Bronchial epithelial cell (primary cell): ENCODE results near the gene ALDH1L2. TPM values are rescaled to one million over a fixed set of nuclear protein-coding genes. Genes with fewer than 3 reads are reported as not detected.
"Not testable (repeated sequence)": the region's sequence is repeated elsewhere in the genome, so short reads cannot be mapped to it uniquely, and the experiment has no call there.

Experiments
- DNase-seq: peaks from one replicate; pipeline ENCODE4 v3.0.0-alpha.2; 2010; ENCODE audit warnings: low read depth
- FAIRE-seq: peaks from 2 replicates; lab custom pipeline; 2011; peaks lifted over from hg19 to GRCh38; lab: Jason Lieb, UNC
- H3K27me3 ChIP-seq: 2 replicates; pipeline ENCODE4 v1.5.1; 2011; ENCODE audit warnings: low read length; ENCODE audit not compliant: control insufficient read depth, insufficient read depth
- H3K36me3 ChIP-seq: 2 replicates; pipeline ENCODE4 v1.5.1; 2011; ENCODE audit warnings: low read length; ENCODE audit not compliant: control insufficient read depth, insufficient read depth
- H3K4me3 ChIP-seq: 2 replicates; pipeline ENCODE4 v1.5.1; 2011; ENCODE audit warnings: mild to moderate bottlenecking, low read depth, low read length, control low read depth
- total RNA-seq: library from RNA; depleted of rRNA; stranded (reverse); fragments of >200 nt; gene quantifications from 2 replicates; pipeline ENCODE4 v1.2.1, GENCODE V29; 2014
- TF ChIP-seq, protein P1 (sequence below): IDR thresholded peaks from 2 replicates; pipeline ENCODE4 v1.5.1; 2011; ENCODE audit warnings: mild to moderate bottlenecking, moderate library complexity, low read length, control low read depth, inconsistent platforms; ENCODE audit not compliant: insufficient read depth, severe bottlenecking

Gene ALDH1L2
- total RNA-seq, 1 donor from 2014 or later, result 34.2 TPM

DNA sequence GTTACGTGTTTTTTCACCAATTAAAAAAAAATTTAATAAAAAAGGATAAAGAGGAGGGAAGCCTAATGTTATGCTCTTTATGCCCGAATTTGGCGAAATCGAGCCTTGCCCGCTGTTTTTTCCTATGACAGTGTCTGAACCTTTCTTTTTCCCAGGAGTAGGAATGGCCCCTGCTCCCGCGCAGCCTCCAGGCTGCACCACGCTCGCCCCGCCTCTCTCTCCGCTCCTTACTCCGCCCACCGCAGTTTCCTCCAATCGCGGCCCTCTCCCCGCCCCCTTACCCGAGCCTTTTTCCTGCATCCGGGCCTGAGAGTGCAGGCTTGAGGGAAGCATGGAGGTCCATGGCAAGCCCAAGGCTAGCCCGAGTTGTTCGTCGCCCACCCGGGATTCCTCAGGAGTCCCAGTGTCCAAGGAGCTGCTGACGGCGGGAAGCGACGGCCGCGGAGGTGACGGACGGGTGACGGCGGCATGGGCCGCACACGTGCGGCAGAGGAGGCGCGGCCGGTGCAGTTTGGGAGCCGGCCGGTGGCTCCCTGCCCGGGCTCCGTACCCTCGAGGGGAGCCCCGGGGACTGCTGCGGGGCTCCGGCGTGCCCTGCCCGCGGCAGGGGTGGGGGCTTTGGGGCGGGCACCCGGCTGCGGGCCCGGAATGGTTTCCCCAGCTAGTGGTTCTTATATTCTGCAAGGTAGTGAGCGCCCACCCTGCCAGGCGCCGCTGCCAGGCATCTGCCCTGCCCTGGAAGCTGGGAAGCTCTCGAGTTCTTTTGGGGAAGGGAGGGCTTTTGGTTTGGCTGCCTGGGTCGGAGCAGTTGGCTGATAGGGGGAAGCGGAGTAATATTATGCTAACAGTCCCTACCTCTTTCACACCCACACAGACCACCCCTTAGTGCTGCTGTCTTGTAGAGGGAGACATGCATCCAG is 98.0 kb downstream of the ALDH1L2 start, which contains the start of gene NOPCHAP1:
Gene NOPCHAP1, plus strand, starts transcription at position 295 of the 920 bp plus-strand sequence. Its CDS starts 37 bp downstream, at position 332.
- Histone ChIP-seq H3K36me3 (peaks cover 2% of the 10 kb centered on the region), H3K4me3 (peak within 1 kb of the TSS; percentile 82), H3K27me3 (no peaks in the 10 kb centered on the region)
- TF ChIP-seq, protein P1, sequence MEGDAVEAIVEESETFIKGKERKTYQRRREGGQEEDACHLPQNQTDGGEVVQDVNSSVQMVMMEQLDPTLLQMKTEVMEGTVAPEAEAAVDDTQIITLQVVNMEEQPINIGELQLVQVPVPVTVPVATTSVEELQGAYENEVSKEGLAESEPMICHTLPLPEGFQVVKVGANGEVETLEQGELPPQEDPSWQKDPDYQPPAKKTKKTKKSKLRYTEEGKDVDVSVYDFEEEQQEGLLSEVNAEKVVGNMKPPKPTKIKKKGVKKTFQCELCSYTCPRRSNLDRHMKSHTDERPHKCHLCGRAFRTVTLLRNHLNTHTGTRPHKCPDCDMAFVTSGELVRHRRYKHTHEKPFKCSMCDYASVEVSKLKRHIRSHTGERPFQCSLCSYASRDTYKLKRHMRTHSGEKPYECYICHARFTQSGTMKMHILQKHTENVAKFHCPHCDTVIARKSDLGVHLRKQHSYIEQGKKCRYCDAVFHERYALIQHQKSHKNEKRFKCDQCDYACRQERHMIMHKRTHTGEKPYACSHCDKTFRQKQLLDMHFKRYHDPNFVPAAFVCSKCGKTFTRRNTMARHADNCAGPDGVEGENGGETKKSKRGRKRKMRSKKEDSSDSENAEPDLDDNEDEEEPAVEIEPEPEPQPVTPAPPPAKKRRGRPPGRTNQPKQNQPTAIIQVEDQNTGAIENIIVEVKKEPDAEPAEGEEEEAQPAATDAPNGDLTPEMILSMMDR, result no peak
- no peak for FAIRE-seq
- DNase-seq, result peak; percentile 73

DNA sequence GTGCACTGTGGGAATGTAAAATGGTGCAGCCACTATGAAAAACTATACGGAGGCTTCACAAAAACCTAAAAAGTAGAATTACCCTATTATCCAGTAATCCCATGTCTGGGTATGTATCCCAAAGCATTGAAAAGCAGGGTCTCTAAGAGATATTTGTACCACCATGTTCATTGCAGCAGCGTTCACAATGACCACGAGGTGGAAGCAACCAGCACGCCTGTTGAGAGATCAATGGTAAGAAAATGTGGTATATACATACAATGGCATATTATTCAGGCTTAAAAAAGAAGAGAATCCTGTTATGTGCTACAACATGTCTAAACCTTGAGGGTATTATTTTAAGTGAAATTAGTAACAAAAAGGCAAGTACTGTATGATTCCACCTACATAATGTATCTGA is 99.1 kb downstream of the ALDH1L2 start:
- Histone ChIP-seq H3K4me3 (no peak overlapping the region), H3K36me3 (no peaks in the 10 kb centered on the region), H3K27me3 (no peaks in the 10 kb centered on the region)
- TF ChIP-seq, protein P1, result no peak
- FAIRE-seq (no peak), DNase-seq (no peak)

- not testable (repeated sequence) for H3K4me3 ChIP-seq, H3K36me3 ChIP-seq, DNase-seq, FAIRE-seq, H3K27me3 ChIP-seq
Observed at GRCh38 chr12:104977688-104978087, 106.6 kb downstream of the ALDH1L2 start.

GRCh38 chr12:104976703-104977102 is 107.6 kb downstream of the ALDH1L2 start:
- DNase-seq (no peak), FAIRE-seq (no peak)
- Histone ChIP-seq H3K36me3 (no peaks in the 10 kb centered on the region), H3K4me3 (no peak overlapping the region), H3K27me3 (no peaks in the 10 kb centered on the region)
- TF ChIP-seq, protein P1, result no peak

DNA sequence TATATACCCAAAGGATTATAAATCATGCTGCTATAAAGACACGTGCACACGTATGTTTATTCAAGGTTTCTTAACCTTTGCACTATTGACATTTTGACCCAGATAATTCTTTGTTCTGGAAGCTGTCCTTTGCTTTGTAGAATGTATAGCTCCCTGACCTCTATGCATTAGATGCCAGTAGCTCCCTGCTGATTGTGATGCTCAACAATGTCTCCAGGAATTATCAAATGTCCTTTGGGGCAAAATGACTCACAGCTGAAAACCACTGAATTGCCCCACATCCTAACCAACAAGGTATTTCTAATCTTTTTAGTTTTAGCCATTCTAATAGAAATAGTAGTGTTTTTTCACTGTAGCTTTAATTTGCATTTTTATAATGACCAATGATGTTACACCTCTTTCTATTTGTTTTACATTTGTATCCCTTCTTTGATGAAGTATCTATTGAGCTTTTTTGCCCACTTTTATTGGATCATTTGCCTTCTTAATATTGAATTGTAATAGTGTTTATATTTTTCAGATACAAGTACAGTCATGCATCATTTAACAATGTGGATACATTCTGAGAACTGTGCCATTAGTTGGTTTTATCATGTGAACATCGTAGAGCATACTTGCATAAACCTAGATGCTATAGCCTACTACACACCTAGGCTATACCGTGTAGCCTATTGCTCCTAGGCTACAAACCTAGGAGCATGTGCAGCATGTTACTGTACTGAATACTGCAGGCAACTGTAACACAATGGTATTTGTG is 108.5 kb downstream of the ALDH1L2 start:
- FAIRE-seq (no peak), DNase-seq (peak; percentile 84)
- H3K36me3 ChIP-seq, result no peaks in the 10 kb centered on the region
- H3K27me3 ChIP-seq, result no peaks in the 10 kb centered on the region
- H3K4me3 ChIP-seq, result no peak overlapping the region
- TF ChIP-seq, protein P1, result no peak
